ENCODE results near the gene GRIK1. TPM values are rescaled to one million over a fixed set of nuclear protein-coding genes. Genes with fewer than 3 reads are reported as not detected.

GRIK1 gene
- polyA plus RNA-seq, 1 experiment, result not detected

DNA sequence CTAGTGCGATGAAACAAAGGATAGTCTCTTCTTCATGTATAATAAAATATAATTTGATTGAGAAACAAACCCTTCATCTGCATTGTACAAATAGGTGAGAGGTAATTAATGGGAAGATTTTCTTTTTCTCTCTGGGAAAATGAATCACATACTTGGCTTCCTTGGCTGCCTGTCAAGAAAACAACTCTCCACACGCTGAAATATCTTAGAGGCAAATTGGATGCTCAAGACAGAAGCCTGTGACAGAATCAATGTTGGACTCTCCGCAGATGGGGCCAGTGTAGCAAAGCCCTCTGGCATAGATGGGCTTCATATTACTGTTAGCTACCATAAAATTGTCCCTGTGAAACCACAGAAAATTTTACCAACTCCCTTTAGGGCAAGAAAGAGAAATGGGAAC is 186.6 kb downstream of the GRIK1 start:
- CTCF ChIA-PET, result no interaction called here
- Histone ChIP-seq H3K27me3 (ENCODE audit: control insufficient read depth, insufficient read depth, low read length) (peaks cover 3% of the 10 kb centered on the region), H3K9me3 (ENCODE audit: control insufficient read depth, insufficient read depth, low read length) (no peaks in the 10 kb centered on the region), H3K27ac (ENCODE audit: low read depth, low read length) (no peak overlapping the region), H3K4me3 (ENCODE audit: low read depth, low read length) (no peak overlapping the region)
- no peak for TF ChIP-seq CTCF (IDR thresholded peaks at IDR 0.05; ENCODE audit: low read depth, low read length)
- POLR2A ChIA-PET, result no interaction called here
- DNase-seq (ENCODE audit: low read depth, low spot score), result no peak

DNA sequence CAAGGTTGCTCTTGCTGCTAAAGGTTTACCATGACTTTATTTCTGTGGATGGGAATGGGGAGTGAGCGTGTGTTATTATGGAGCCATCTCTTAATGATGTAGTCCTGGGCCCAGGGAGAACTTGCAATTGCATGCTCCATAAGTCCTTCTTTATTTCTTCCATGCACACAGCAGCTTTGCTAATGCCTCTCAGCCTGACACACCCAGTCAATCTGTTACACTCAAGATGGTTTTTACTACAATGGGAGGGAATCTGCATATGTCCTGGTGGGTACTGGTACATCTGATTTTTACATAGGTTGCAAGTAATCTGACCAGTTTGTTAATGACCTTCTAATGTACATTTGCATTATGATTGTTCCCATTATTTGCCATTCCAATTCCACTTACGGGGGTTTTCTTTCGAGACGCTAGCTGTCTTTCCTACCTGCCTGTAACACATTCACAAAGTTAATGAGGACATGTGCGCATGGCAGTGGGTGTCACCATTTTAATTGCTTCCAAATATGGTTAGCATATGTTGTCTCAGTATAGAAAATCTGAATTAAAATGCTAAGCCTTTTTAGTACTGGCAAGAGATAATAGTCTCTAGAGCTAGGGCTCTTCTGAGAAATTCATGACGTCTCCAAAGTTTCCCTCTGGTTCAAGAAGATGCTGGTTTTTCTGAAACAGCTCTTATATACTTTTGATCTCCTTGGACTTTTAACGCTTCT is 188.2 kb downstream of the GRIK1 start:
- no peak for DNase-seq (ENCODE audit: low read depth, low spot score)
- no peaks in the 10 kb centered on the region for H3K9me3 ChIP-seq (ENCODE audit: control insufficient read depth, insufficient read depth, low read length)
- H3K27ac ChIP-seq (ENCODE audit: low read depth, low read length), result no peak overlapping the region
- TF ChIP-seq CTCF (IDR thresholded peaks at IDR 0.05; ENCODE audit: low read depth, low read length), result no peak
- ChIA-PET CTCF (no interaction called here), POLR2A (no interaction called here)
- H3K27me3 ChIP-seq (ENCODE audit: control insufficient read depth, insufficient read depth, low read length), result peaks cover 3% of the 10 kb centered on the region
- H3K4me3 ChIP-seq (ENCODE audit: low read depth, low read length), result no peak overlapping the region

- POLR2A ChIA-PET, result no interaction called here
- CTCF ChIA-PET, result no interaction called here
- TF ChIP-seq CTCF (IDR thresholded peaks at IDR 0.05; ENCODE audit: low read depth, low read length), result no peak
- Histone ChIP-seq H3K27me3 (ENCODE audit: control insufficient read depth, insufficient read depth, low read length) (no peaks in the 10 kb centered on the region), H3K4me3 (ENCODE audit: low read depth, low read length) (no peak overlapping the region), H3K9me3 (ENCODE audit: control insufficient read depth, insufficient read depth, low read length) (no peaks in the 10 kb centered on the region), H3K27ac (ENCODE audit: low read depth, low read length) (no peak overlapping the region)
- DNase-seq (ENCODE audit: low read depth, low spot score), result no peak
Measured at GRCh38 chr21:29749957-29750356, 189.8 kb downstream of the GRIK1 start.

- ChIA-PET CTCF (no interaction called here), POLR2A (interaction anchor here (0.6 kb wide), 1 partner anchor 272 kb away, joined by 4 read pairs; no protein-coding TSS in a partner anchor)
- no peak for TF ChIP-seq CTCF (IDR thresholded peaks at IDR 0.05; ENCODE audit: low read depth, low read length)
- no peaks in the 10 kb centered on the region for H3K27me3 ChIP-seq (ENCODE audit: control insufficient read depth, insufficient read depth, low read length)
- no peak overlapping the region for H3K27ac ChIP-seq (ENCODE audit: low read depth, low read length)
- DNase-seq (ENCODE audit: low read depth, low spot score), result no peak
- no peaks in the 10 kb centered on the region for H3K9me3 ChIP-seq (ENCODE audit: control insufficient read depth, insufficient read depth, low read length)
- H3K4me3 ChIP-seq (ENCODE audit: low read depth, low read length), result no peak overlapping the region
Measured at GRCh38 chr21:29749223-29749622, 190.6 kb downstream of the GRIK1 start.

DNA sequence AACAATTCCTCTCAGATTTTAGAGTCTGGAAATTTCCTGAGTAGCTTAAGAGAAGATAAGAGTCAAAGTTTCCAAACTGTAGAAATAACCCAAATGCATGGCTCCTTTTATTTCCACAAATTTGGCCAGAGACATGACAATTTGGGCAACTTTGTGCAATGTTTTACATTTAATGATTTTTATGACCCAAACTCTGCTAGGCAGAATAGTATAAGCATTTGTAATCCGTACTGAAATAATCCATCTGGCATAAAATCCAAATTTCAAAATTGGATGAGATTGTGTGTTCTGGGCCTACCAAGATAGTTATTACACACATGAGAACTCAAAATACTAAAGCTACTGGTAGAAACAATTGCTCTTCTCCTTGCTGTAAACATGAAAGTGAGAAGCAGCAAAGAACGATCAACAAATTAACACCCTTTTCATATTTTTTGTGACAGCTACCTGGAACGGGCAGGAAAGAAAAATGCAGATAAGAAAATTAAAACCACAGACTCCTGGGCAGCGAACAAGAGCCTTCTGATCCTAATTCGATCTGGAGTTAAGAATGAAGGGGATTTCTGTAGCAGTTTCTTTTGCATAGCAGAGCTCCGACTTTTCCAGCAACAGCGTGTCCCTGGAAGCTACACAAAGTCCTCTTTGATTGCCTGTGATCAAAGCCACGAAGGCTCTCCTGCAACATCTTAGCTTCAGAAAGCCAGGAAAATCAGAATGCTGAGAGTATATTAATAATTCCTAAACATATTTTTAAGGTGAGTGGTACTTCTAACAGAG is 191.2 kb downstream of the GRIK1 start:
- POLR2A ChIA-PET, result interaction anchor here (0.6 kb wide), 1 partner anchor 271 kb away, joined by 4 read pairs; no protein-coding TSS in a partner anchor
- no peak overlapping the region for H3K4me3 ChIP-seq (ENCODE audit: low read depth, low read length)
- CTCF ChIA-PET, result no interaction called here
- H3K27ac ChIP-seq (ENCODE audit: low read depth, low read length), result no peak overlapping the region
- H3K9me3 ChIP-seq (ENCODE audit: control insufficient read depth, insufficient read depth, low read length), result no peaks in the 10 kb centered on the region
- no peak for DNase-seq (ENCODE audit: low read depth, low spot score)
- H3K27me3 ChIP-seq (ENCODE audit: control insufficient read depth, insufficient read depth, low read length), result no peaks in the 10 kb centered on the region
- no peak for TF ChIP-seq CTCF (IDR thresholded peaks at IDR 0.05; ENCODE audit: low read depth, low read length)
